ENCODE measurements around the gene LIPJ.

Gene LIPJ, protein sequence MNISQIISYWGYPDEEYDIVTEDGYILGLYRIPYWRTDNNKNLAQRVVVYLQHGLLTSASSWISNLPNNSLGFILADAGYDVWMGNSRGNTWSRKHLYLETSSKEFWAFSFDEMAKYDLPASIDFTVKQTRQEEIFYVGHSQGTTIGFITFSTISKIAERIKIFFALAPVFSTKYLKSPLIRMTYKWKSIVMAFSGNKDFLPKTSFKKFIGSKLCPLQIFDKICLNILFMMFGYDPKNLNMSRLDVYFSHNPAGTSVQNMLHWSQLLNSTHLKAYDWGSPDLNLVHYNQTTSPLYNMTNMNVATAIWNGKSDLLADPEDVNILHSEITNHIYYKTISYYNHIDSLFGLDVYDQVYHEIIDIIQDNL

DNA sequence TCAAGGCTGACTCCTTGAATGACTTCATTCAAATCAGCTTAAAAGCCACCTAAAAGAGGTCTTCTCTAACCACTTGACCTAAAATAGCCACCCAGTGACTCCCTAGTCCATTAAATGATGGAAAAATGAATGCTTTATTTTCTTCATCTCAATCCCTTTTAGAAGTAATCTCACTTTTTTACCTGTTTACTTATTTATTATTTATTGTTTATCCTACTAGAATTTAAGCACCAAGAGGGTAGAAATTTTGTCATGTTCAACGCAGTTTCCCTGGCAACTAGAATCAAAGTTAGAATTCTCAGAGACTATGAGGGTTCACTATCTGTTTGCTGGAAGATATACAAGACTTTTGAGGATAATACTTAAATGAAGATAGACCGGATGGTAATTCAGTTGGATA is at the start of gene LIPJ:
TSS of gene LIPJ (plus strand) at position 301 of the 400 bp plus-strand sequence. CDS start 3,926 bp downstream, outside the sequence.
- DNase-seq, result no peak

DNA sequence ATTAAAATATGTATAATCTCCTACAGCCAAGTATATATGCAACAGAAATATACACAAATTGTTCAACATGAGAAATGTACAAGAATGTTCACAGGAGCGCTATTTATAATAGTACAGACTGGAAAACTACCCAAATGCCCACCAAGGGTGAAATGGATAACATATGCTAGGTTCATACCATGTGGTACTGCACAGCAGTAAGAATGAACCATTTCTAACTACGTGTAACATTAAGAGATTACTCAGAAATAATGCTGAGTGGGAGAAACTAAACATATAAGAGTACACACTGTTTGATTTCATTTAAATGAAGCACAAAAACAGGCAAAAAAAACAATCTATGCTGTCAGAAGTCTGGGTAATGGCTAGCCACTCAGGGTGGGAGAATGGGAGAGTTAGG is 49.2 kb upstream of the LIPJ start:
- no peak for DNase-seq

DNA sequence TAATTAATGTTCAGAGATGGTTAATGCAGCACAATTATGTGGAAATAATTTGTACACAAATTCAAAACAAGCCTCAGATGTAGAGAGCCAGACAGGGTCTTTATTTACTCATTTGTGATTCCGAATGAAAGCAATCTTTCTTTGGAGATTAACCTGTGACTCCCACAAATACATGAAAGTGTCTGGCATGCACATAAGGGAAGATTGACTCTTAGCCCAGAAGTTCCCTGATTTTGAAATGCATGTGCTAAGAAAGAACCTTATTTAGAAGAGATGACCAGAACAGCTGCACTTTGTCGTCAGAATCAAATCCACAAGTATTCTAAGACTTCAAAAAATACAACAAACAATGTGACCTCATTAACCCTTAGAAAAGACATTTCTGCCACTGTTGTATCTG is 48.5 kb upstream of the LIPJ start:
- no peak for DNase-seq

DNA sequence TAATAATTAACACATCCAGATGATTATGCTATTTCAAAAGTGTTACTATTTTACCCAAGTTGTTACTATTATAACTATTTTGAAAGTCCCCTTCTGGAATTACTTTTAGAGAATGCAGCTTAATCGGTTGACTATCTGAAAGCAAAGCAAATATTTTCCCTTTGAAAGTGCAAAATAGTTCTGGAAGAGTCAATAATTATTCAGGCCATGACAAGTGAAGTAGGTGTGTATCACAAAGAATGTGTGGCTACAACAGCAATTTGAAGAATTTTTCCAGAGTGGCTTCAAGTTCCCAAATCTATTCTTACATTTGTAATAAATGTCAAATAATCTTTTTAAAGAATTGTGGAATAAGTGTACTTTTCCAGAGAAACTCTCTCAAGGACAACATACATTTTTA is 46.2 kb upstream of the LIPJ start:
- no peak for DNase-seq

DNA sequence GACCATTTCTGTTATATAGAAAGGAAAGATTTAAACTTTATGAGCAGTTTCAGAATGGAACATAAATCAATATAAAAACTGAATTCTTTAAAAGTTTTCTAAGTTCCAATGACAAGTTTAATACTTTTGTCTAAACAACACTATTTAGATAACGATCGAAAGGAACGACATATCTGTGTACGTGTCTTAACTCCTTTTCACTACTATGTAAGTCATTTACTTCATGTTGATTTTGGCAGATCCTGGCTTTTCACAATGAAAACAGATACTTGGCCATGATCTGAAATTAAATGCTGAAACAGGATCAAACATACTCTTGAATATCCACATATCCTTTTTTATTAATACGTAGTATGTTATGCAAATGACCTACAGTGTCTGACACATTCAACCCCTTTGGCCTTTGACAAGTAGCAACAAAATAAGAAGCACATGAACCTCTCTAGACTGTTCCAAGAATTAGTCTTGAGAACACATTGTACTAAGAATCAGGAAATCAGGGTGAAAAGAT is 45.4 kb upstream of the LIPJ start:
- DNase-seq, result no peak

DNA sequence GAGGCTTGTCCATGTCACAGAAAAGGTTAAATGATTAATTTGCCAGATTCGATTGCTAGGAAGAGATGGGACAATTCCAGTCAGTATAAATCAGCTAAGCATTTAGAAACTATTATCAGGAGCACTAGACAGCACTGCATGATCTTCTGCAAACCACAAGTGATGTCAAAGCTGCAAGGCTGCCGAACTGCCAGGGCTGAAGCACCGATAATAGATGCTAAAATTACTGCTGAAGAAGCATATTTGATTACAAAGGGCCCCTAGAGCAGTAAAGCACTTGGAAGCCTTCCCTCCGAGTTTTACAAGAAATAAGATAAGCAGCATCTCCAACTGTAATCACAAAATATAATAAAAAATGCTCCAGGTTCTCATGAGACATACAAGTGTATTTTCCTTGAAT is 44.0 kb upstream of the LIPJ start:
- DNase-seq, result no peak

DNA sequence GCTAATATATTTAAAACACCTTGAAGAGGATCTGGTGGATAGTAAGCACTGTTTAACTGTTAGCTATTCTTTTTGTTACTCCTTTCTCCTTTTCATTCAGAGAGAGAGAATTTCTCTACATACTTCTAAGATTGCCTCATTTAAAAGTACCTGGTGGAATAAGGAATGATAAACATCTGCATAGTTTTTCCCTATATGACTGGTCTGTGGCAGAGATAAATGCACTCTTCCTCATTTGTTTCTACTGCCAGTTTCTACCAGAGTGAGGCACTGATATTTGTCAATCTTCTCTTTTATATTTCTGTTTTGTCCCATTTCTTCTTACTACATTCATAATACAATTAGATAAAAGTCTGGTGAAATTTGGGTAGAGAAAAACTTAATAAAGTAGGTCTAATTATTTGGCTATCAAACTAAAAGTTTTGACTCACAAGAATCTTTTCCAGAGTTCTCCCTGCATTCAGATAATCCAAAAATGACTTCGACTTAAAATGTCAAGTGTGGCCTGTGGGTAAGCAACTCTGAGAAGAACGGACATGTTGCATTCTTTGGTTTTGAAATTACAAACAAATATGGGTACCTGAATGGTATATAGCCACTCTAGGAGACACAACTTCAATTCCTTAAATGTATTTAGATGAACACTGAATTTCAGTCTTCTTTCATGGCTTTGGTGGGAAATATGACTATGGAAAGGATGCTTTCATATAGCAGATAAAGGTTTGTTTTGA is 42.3 kb upstream of the LIPJ start:
- no peak for DNase-seq

DNA sequence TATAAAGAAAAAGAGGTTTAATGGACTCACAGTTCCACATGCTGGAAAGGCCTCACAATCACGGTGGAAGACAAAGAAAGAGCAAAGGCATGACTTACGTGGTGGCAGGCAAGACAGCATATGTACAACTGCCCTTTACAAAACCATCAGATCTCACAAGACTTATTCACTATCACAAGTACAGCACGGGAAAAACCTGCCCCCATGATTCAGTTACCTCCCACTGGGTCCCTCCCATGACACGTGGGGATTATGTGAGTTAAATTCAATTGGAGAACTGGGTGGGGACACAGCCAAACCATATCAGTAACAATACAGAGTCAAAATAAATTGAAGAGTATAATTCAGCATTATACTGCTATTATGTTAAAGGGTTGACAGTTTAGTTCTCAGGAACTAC is 41.2 kb upstream of the LIPJ start:
- DNase-seq, result no peak

DNA sequence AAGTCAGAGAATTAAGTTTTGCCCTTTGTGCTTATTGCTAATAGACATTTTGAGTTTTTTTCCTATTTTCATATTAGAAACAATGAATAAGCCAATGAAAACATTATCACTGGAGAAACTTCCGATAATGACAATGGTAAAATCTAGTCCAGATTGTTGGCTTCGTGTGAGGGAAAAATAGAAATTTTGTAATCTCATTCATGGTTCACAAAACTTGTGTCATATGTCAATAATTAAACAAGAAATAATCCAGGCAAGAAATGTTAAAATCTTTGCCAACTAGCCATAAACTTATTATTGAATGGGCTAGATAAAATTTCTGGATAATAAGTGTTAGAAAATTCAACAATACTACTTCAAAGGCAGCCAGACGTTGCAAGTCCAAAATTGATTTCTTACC is 40.1 kb upstream of the LIPJ start:
- DNase-seq, result no peak

DNA sequence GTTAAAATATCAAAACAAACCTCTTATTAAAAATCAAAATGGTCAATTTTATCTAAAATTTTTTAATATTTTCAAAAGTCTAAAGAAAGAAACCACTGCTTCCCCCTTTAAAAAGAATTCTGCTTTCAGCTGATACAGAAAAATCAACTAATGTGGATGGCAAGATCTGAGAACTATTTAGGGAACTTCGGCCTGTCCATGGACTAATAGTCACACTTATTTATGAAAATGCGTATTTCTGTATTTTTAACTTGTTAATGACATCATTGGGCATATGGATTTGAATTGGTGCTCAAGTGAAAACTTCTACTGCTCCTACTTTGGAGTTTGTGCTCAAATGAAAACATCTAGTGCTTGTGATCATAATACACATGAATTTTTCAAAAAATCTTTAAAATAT is 35.3 kb upstream of the LIPJ start:
- DNase-seq, result no peak

DNA sequence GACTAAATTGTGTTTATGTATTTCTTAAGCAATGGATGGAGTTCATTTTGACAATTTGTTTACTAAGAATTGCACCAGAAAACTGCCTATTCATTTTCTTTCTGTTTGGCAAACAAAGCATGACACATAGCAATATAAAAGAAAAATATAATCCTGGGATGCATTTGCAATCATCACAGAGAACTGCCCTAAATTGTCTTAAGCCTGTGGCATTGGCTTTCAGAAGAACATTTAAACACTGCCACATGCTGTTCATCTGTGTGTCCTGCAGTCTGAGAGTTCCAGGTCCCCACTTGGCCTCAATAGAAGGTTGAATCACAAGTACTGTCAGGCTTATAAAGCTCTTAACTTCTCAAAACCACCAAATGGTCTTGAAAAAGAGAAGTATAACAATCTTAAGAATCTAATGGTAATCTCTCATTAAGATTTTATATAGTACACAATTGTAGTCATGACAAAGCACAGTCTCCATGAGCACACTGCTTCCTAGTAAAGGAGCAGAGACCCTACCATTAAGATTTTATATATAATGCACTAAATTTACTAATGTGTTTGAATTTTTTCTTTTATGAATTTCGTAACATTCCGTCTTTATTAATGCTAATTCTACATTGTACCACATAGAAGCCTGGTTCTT is 33.3 kb upstream of the LIPJ start:
- peak; percentile 4 for DNase-seq

DNA sequence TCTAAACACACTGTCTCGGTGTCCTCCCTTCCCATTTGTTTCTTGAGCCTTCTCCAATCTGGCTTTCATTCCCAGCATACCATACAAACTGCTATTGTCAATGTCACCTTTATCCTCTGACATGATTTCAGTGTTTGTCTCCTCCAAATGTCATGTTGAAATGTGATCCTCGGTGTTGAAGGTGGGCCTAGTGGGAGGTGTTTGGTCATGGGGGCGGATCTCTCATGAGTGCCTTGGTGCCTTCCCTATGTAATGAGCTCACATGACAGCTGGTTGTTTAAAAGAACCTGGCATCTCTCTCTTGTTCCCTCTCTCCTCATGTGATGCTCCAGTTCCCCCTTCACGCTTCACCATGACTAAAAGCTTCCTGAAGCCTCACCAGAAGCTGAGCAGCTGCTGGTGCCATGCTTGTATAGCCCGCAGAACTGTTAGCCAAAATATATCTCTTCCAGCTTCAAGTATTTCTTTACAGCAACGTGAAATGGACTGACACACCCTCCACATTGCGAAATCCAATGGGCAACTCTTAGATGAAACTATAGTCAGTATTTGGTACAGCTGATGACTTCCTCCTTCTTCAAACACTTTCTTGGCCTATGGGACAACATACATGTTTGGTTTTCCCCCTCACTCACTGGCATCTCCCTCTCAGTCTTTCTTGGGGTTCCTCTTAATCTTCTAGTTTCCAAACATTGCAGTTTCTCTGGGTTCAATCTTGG is 31.2 kb upstream of the LIPJ start:
- no peak for DNase-seq

DNA sequence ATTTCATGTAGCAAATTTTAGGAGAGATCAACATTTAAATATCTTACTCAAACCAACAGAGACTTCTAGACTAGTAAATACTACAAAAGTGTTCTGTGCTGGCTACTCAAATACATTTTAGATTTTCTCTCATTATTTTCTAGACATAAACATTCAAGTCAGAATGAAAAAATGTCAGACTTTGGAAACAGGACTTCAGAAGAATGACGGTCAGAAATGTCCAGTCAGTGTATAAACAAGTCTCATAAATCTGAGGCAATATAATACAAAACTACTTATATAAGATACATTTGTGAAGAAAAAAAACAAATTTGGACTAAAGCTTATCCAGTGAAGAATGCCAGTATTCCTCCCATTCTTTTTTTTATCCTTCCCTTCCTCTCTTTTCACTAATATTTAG is 29.3 kb upstream of the LIPJ start:
- no peak for DNase-seq

DNA sequence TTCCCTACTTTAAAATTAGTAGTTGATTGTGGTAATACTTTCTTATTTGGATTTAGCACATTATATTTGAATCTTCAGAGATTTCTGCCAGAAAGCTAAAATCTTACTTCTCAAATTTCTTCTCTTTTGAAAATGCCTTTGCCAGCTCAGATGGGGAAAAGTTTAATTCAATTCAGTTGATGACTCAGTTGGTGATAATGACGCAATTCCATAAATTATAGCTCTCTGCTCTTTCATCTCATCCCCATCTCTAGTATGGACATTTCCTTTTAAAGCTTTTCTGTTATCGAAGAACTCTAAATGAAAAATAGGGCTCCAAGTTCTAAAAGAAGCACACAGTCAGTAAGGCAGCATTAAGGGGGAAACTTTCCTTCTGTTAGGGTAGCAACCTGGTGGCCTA is 28.9 kb upstream of the LIPJ start:
- DNase-seq, result no peak

DNA sequence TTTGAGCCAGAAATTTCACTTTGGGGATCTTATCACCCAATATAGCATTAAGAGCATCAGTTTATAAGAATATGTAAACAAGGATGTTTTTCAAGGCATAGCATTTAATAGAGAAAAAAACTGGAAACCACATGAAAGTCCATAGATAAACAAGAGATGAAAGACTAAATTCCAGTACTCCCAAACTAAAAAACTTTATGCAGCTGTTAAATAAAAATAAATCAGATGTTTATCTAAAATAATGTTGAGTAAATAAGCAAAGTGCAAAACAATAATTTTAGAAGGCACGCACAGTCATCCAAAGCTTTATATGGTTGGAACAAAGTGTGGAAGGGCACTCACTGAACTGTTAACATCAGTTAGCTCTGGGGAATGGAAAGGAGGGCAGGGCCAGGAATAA is 24.4 kb upstream of the LIPJ start:
- DNase-seq, result no peak

DNA sequence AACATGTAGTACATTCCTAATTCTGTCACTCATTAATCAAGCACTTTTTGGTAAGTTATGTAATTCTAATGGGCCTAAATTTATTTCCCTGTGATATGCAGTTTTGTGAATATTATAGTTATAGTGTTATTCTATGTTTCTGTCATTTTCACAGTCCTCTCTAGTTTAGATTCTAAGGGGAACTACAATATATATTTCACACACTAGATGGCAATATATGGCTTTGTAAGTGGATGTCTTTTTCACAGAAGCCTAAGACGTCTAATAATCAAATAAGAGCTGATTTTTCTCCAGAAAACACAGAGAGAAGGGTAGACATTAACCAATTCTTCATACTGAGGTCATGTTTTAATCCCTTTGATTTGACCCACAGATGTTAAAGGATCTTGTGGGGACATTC is 21.5 kb upstream of the LIPJ start:
- no peak for DNase-seq

DNA sequence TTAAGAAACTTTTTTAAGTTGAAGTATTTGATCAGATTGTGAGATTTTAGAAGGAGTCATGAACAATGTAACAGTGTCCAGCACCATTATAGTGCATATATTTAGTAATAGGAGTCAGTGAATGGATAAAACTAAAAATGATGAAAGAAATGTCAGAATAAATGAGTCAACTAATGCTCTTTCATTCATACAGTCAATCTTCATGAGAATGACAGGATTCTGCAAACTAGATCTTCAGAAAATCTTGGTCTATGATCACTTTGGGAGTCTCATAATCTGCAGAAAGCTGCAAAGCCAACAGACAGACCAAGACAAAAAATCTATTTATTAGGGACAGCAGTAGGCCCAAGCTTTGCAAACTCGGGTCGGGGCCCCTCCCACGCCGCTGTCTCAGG is 4.2 kb upstream of the LIPJ start:
- no peak for DNase-seq

DNA sequence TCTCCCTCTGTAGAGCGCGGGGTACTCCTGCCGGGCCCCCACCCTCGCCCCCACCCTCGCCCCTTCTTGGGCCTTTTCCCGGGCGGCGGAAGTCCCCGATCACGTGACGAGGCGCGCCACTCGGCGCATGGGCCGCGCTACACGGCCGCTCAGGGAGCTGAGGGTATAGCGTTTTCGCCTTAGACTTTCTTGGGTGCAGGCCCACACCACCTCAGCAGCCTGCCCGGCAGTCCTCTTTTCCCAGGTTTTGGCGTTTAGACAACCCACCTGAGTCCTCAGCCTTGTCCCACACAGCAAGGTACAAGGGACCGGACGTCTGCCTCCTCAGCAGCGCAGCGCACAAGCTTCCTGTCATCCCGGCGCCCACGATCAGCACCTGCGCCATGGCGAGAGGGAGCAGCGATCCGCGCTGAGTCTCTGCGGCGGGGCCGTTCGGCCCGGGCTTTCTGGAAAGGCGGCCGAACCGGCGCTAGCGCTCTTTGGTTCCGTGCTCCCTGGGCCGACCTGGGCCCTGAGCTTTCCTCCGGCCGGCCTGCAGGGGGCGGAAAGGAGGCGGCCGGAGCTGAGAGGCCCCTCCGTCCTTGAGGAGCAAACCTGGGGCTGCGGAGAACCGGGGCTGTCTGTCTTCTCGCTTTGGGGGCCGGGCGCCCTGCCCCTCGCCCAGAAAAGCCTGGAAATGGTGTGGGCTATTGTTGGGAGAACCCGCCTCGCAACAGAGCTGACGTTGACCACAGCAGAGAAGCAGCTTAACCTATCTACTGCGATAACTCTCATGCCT is 3.6 kb upstream of the LIPJ start, which contains the start of gene RNLS:
TSS of gene RNLS (minus strand) at position 513 of the 778 bp plus-strand sequence.
- peak; percentile 65 for DNase-seq

DNA sequence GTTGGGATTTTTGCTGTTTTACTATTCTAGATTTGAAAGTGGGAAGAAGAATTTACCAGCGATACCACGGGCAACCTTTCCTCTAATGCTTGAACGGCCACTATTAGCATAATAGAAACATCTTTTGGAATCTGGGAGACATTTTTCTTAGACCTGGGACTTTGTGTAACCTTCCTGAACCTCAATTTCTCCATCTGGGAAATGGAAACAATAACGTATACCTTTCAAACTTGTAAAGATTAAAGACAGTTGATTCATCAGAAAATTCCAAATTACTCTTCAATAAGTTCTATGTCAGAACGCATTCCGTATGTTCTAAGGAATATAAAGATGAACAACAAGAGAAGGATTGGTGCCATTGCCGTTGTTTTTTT is 3.0 kb upstream of the LIPJ start:
- no peak for DNase-seq

DNA sequence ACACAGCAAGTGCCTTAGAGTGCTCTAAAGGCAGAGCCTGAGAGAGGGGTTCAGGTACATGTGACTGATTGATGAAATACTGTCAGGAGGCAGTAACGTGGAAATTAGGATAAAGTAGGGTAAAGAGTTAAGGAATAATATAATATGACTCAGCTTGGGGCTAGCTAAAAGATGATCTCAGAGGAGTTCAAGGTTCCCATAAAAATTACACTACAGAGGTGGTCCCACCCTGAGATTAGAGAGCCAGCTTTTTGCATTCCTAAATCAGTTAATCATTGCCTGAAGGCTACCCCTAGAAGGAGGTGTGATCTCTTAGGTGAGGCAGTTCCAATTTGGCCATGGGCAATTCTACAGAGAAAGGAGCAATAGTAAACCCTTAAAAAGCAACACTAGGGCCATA is 5.8 kb downstream of the LIPJ start:
- no peak for DNase-seq

DNA sequence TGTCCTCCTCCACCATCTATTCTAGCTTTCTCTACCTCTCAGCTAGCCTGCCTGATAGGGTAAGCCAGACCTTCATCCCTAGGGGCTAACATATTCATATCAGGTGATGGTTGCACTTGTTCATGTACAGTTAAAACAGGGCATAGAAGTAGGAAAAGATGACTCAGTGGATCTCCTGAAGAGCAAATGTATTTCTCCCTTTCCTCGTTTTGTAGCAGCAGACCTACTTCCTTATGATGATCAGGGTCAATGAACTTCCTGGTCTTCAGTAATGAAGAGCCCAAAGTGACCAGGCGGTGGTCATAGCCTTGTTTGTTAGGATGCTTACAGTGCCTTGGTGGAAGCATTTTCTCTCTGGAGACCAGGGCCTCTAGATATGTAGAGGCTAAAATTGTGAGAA is 6.3 kb downstream of the LIPJ start:
- DNase-seq, result no peak

DNA sequence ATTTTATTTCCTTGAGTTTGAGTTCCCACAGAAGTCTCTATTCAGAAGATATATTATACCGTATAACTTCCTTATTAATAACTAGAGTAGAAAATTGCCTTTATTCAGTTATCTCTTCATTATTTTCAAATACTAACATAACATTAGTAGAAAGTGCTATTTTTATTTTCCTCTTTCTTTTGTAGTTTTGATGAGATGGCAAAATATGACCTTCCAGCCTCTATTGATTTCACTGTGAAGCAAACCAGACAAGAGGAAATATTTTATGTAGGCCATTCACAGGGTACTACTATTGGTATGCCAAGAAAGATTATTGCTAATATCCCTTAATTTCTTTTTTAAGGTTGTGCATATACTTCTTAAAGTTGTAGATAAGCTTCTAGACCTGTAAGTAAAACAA is 7.9 kb downstream of the LIPJ start:
- no peak for DNase-seq
